Osteocyte (in vitro differentiated cells): ENCODE results near the gene SLC35F3. TPM values are rescaled to one million over a fixed set of nuclear protein-coding genes. Genes with fewer than 3 reads are reported as not detected.

ENCODE experiments used
- DNase-seq: peaks from one replicate; pipeline ENCODE4 v3.0.0; 2021; ENCODE audit warnings: mixed read lengths; ENCODE audit not compliant: unreplicated experiment; ENCODE audit errors: extremely low spot score
- H3K27ac Mint-ChIP-seq: one replicate; pipeline ENCODE4 v1.8.0; 2021; ENCODE audit warnings: mild to moderate bottlenecking, mixed read lengths; ENCODE audit not compliant: unreplicated experiment
- H3K27me3 Mint-ChIP-seq: one replicate; pipeline ENCODE4 v1.8.0; 2021; ENCODE audit warnings: mixed read lengths; ENCODE audit not compliant: unreplicated experiment
- H3K36me3 Mint-ChIP-seq: one replicate; pipeline ENCODE4 v1.8.0; 2021; ENCODE audit warnings: mixed read lengths; ENCODE audit not compliant: unreplicated experiment
- H3K4me1 Mint-ChIP-seq: one replicate; pipeline ENCODE4 v1.8.0; 2021; ENCODE audit warnings: mixed read lengths; ENCODE audit not compliant: unreplicated experiment
- H3K4me3 Mint-ChIP-seq: one replicate; pipeline ENCODE4 v1.8.0; 2021; ENCODE audit warnings: mild to moderate bottlenecking, moderate library complexity, mixed read lengths; ENCODE audit not compliant: unreplicated experiment
- H3K9me3 Mint-ChIP-seq: one replicate; pipeline ENCODE4 v1.8.0; 2021; ENCODE audit warnings: mixed read lengths; ENCODE audit not compliant: unreplicated experiment
- CTCF ChIP-seq: fragments of 200-600 bp; sonication (generic); IDR thresholded peaks from 2 replicates; pipeline ENCODE4 v1.5.0; 2021; ENCODE audit warnings: antibody characterized with exemption, mild to moderate bottlenecking, moderate library complexity
- total RNA-seq: library from RNA; stranded (reverse); gene quantifications from 2 replicates; pipeline ENCODE4 v1.2.1, GENCODE V29; 2021

Gene SLC35F3
- total RNA-seq, 1 donor from 2014 or later, result not detected

GRCh38 chr1:233938476-233938875 lies 34.0 kb downstream of the SLC35F3 start:
- no peaks in the 10 kb centered on the region for H3K4me1 Mint-ChIP-seq
- H3K27ac Mint-ChIP-seq, result no peak overlapping the region
- H3K9me3 Mint-ChIP-seq, result no peaks in the 10 kb centered on the region
- no peaks in the 10 kb centered on the region for H3K36me3 Mint-ChIP-seq
- no peak for DNase-seq
- no peak overlapping the region for H3K4me3 Mint-ChIP-seq
- TF ChIP-seq CTCF, result no peak
- no peaks in the 10 kb centered on the region for H3K27me3 Mint-ChIP-seq

GRCh38 chr1:233939451-233939850 lies 35.0 kb downstream of the SLC35F3 start:
- TF ChIP-seq CTCF, result no peak
- DNase-seq, result no peak
- Mint-ChIP-seq H3K27me3 (no peaks in the 10 kb centered on the region), H3K27ac (no peak overlapping the region), H3K4me1 (no peaks in the 10 kb centered on the region), H3K4me3 (no peak overlapping the region), H3K9me3 (no peaks in the 10 kb centered on the region), H3K36me3 (no peaks in the 10 kb centered on the region)

GRCh38 chr1:233940908-233941307 lies 36.4 kb downstream of the SLC35F3 start:
- Mint-ChIP-seq H3K27me3 (no peaks in the 10 kb centered on the region), H3K36me3 (no peaks in the 10 kb centered on the region), H3K4me3 (no peak overlapping the region), H3K27ac (no peak overlapping the region), H3K9me3 (no peaks in the 10 kb centered on the region), H3K4me1 (no peaks in the 10 kb centered on the region)
- no peak for DNase-seq
- TF ChIP-seq CTCF, result no peak

GRCh38 chr1:233944601-233945000 lies 40.1 kb downstream of the SLC35F3 start:
- Mint-ChIP-seq H3K9me3 (peaks cover 6% of the 10 kb centered on the region), H3K27me3 (no peaks in the 10 kb centered on the region), H3K36me3 (no peaks in the 10 kb centered on the region), H3K4me3 (no peak overlapping the region), H3K27ac (no peak overlapping the region), H3K4me1 (no peaks in the 10 kb centered on the region)
- no peak for DNase-seq
- no peak for TF ChIP-seq CTCF

- Mint-ChIP-seq H3K27ac (no peak overlapping the region), H3K27me3 (no peaks in the 10 kb centered on the region)
- no peak for TF ChIP-seq CTCF
Observed at GRCh38 chr1:233945573-233945972, 41.1 kb downstream of the SLC35F3 start.

More at GRCh38 chr1:233945573-233945972, 41.1 kb downstream of the SLC35F3 start:
- DNase-seq, result no peak
- Mint-ChIP-seq H3K9me3 (peaks cover 6% of the 10 kb centered on the region), H3K36me3 (no peaks in the 10 kb centered on the region), H3K4me3 (no peak overlapping the region), H3K4me1 (no peaks in the 10 kb centered on the region)
